Left lung (tissue), 10 donors: ENCODE measurements around the gene CLIC5. TPM values are rescaled to one million over a fixed set of nuclear protein-coding genes. Genes with fewer than 3 reads are reported as not detected.

Experiments
- ATAC-seq: fragments of 200-7000 bp; cut with Tn5 transposase; one replicate; pipeline ENCODE4 v1.9.1; 2020; ENCODE audit warnings: moderate library complexity
- DNase-seq, 4 donors: peaks; one replicate each; pipeline ENCODE4 v3.0.0-alpha.2; 2013 to 2020
- H3K27ac ChIP-seq, 2 donors: fragments of 200-600 bp; sonication (generic) in 1 of 2; one replicate each; pipeline versions ENCODE4 v1.5.0 to v1.8.0; 2020 to 2021
- H3K27me3 ChIP-seq, 2 donors: fragments of 200-600 bp; sonication (generic) in 1 of 2; one replicate each; pipeline versions ENCODE4 v1.5.0 to v1.8.0; 2020 to 2021
- H3K36me3 ChIP-seq, 2 donors: fragments of 200-600 bp; sonication (generic) in 1 of 2; one replicate each; pipeline versions ENCODE4 v1.5.0 to v1.8.0; 2020 to 2021
- H3K4me1 ChIP-seq, 2 donors: fragments of 200-600 bp; one replicate each; pipeline ENCODE4 v1.8.0; 2021
- H3K4me3 ChIP-seq, 2 donors: fragments of 200-600 bp; sonication (generic) in 1 of 2; one replicate each; pipeline versions ENCODE4 v1.5.0 to v1.8.0; 2020 to 2021; ENCODE audit warnings: mild to moderate bottlenecking in 1 of 2
- H3K9me3 ChIP-seq, 2 donors: fragments of 200-600 bp; sonication (generic) in 1 of 2; one replicate each; pipeline versions ENCODE4 v1.5.0 to v1.8.0; 2020 to 2021
- intact Hi-C, 2 donors: fragments of 100-400 bp; cut with DNase I; formaldehyde crosslinking; loops; one replicate each; pipeline versions ENCODE4 v1.11.2 to v1.14.2; 2022
- polyA plus RNA-seq, 6 donors: library from polyadenylated mRNA; unstranded; fragments of 120-200 nt; gene quantifications; one replicate each; pipeline ENCODE4 v1.2.1, GENCODE V29; 2013; ENCODE audit not compliant: insufficient read length in 6 of 6
- total RNA-seq, 2 donors: library from RNA; stranded (reverse); fragmentation: NEBNext Ultra II Directional; extraction: Animal tissue kit (Norgen Biotek cat#: 25700); gene quantifications; one replicate each; pipeline ENCODE4 v1.2.1, GENCODE V29; 2021
- TF ChIP-seq, protein P1 (sequence below), 2 donors: fragments of 200-600 bp; sonication (generic) in 1 of 2; IDR thresholded peaks; one replicate each; pipeline versions ENCODE4 v1.5.0 to v1.8.0; 2021; ENCODE audit warnings: antibody characterized with exemption in 2 of 2
- donor health status: DM: no; HTN: yes; CAD: no.
- donor health status: DM: no; HTN: no; CAD: no.

The CLIC5 gene
- total and polyA plus RNA-seq, 8 donors = 8.8 to 179 (median 10.2) TPM

DNA sequence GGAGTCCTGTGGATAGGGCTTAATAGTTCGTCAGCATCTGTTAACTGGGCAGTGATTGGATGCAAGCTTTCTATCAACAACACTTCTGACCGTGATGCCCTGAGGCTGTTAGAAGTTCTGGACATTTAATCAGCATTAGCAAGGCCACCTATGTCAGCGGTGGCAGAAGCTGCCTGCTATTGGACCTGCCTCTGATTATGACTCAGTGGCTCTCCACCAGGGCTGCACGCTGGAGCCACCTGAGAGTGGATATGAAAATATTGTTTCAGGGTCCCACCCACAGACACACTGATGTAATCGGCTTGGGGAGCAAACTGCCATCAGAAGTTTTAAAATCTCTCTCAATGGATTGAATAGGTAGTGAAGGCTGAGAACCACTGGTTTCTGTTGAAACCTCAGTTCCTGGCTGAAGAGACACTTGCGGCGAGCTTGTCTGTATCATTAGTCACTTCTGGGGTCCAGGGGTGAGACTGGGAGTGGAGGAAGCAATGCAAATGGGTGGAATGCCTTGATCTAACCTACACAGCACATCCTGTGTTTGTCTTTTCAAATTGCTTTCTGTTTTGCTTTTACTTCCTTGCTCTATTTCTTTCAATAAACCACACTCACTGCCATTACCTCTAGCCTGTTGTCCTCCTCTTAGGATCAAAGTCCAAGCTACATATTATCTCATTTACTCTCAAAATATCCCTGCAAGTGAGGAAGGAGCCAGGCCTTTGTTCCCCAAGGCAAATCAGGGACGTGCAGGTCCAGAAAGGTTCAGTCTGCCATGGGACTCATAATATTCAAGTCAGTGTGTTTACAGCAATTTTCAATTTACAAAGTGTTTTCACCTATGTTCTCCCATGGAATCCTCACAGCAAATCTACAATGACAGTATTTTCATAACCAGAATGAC lies 4.2 kb downstream of the CLIC5 start:
- Histone ChIP-seq H3K27me3 (peaks cover 11 to 28% of the 10 kb centered on the region in 2 donors), H3K4me1 (peaks cover 9 to 27% of the 10 kb centered on the region in 2 donors), H3K36me3 (no peaks in the 10 kb centered on the region), H3K27ac (peak overlapping the region; percentile 44 to 66), H3K4me3 (no peak overlapping the region), H3K9me3 (no peaks in the 10 kb centered on the region)
- TF ChIP-seq, protein P1, sequence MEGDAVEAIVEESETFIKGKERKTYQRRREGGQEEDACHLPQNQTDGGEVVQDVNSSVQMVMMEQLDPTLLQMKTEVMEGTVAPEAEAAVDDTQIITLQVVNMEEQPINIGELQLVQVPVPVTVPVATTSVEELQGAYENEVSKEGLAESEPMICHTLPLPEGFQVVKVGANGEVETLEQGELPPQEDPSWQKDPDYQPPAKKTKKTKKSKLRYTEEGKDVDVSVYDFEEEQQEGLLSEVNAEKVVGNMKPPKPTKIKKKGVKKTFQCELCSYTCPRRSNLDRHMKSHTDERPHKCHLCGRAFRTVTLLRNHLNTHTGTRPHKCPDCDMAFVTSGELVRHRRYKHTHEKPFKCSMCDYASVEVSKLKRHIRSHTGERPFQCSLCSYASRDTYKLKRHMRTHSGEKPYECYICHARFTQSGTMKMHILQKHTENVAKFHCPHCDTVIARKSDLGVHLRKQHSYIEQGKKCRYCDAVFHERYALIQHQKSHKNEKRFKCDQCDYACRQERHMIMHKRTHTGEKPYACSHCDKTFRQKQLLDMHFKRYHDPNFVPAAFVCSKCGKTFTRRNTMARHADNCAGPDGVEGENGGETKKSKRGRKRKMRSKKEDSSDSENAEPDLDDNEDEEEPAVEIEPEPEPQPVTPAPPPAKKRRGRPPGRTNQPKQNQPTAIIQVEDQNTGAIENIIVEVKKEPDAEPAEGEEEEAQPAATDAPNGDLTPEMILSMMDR (IDR thresholded peaks at IDR 0.05) = no peak
- no peak for DNase-seq
- intact Hi-C loops = no loop called here
- no peak for ATAC-seq

DNA sequence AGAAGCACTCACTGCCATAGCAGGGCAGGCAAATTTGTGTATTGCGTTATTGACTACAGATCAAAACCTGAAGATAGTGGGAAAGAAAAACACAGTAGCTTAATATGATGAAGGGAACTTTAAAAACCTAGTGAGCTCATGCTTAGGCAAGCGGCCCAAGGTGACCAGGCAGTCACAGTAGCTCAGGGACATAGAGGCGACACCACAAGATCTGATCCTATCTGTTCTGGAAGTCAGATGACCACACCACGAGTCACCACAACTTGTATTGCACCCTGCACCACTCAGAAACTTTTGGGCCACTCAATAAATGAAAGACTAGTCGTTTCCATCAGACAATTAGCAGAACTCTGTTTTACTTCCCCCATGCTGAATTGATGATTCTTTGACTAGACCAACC lies 4.9 kb downstream of the CLIC5 start:
- peak overlapping the region in 1 of 2 donors; percentile 66 for H3K27ac ChIP-seq
- TF ChIP-seq, protein P1 (IDR thresholded peaks at IDR 0.05) = no peak
- intact Hi-C loops = no loop called here
- DNase-seq (no peak), ATAC-seq (no peak)
- no peaks in the 10 kb centered on the region for H3K9me3 ChIP-seq
- no peaks in the 10 kb centered on the region for H3K36me3 ChIP-seq
- H3K27me3 ChIP-seq = peaks cover 8 to 23% of the 10 kb centered on the region in 2 donors
- peaks cover 9 to 27% of the 10 kb centered on the region in 2 donors for H3K4me1 ChIP-seq
- no peak overlapping the region for H3K4me3 ChIP-seq

DNA sequence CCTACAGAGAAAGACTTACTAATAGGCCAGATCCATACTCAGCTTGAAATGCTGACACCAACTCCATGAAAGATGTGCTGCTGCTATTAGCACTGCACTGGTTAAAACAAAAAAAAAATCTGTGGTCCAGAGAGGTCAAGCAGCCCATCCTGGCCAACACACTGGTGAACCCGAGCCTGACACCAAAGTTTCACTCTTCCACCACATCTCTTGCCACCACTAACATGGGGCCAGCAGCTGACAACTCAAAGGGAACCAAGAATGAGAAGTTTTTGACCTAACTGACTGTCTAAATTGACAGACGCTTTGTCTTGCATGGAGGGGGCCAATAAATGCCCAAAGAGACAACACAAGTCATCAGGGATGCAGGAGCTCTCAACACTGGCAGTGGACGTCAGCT lies 5.4 kb downstream of the CLIC5 start:
- Histone ChIP-seq H3K4me1 (peaks cover 7 to 22% of the 10 kb centered on the region in 2 donors), H3K27ac (no peak overlapping the region), H3K4me3 (no peak overlapping the region), H3K27me3 (peaks cover 6 to 18% of the 10 kb centered on the region in 2 donors), H3K36me3 (no peaks in the 10 kb centered on the region), H3K9me3 (no peaks in the 10 kb centered on the region)
- ATAC-seq = no peak
- intact Hi-C loops = no loop called here
- TF ChIP-seq, protein P1 (IDR thresholded peaks at IDR 0.05) = no peak
- no peak for DNase-seq

GRCh38 chr6:46002264-46002663 lies 13.4 kb downstream of the CLIC5 start:
- H3K4me3 ChIP-seq = no peak overlapping the region
- no peaks in the 10 kb centered on the region for H3K9me3 ChIP-seq
- H3K27me3 ChIP-seq = no peaks in the 10 kb centered on the region
- ATAC-seq = peak; percentile 20
- no peaks in the 10 kb centered on the region for H3K36me3 ChIP-seq
- intact Hi-C loops = no loop called here
- TF ChIP-seq, protein P1 (IDR thresholded peaks at IDR 0.05) = no peak
- DNase-seq = no peak
- H3K27ac ChIP-seq = no peak overlapping the region
- no peaks in the 10 kb centered on the region for H3K4me1 ChIP-seq

- Histone ChIP-seq H3K36me3 (no peaks in the 10 kb centered on the region), H3K4me3 (no peak overlapping the region), H3K27me3 (no peaks in the 10 kb centered on the region), H3K27ac (no peak overlapping the region), H3K9me3 (no peaks in the 10 kb centered on the region), H3K4me1 (no peaks in the 10 kb centered on the region)
- intact Hi-C loops = no loop called here
- no peak for DNase-seq
- peak; percentile 51 for ATAC-seq
- TF ChIP-seq, protein P1 (IDR thresholded peaks at IDR 0.05) = no peak
Observed at GRCh38 chr6:46000905-46001304, 14.8 kb downstream of the CLIC5 start.
